ENCODE results near the gene AARSD1.

DNA sequence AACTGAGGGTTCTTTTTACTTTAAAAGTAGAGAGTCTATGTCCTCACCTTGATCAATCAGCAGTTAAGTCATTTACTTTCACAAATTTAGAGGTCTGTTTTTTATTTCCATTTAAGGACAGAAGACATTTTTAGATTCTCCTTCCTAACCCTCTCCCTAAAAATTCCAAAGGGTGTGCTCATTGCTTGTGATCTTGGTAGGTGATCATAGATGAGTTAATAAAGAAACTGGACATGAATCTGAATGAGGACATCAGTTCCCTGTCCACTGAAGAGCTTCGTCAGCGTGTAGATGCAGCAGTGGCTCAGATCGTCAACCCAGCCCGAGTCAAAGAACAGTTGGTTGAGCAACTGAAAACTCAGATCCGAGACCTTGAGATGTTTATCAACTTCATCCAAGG, 24.9 kb upstream of the AARSD1 start:
- no peak for TF ChIP-seq CTCF (conservative IDR thresholded peaks at IDR 0.05 in 1 of 2, IDR thresholded peaks at IDR 0.05 in 1 of 2; ENCODE audit: low read depth in 1 of 2, low read length in 2 of 2)
- TF ChIP-seq EZH2 (IDR thresholded peaks at IDR 0.05; ENCODE audit: low read length, missing control alignments), result no peak

Data from fibroblast of lung (primary cell).